NOMO-1 treated with dmso at 0.1 percent for 144 hours (cell line): ENCODE measurements around the gene RHOBTB3.

ENCODE experiments used
- DNase-seq: peaks from one replicate; lab custom pipeline; 2025; ENCODE audit not compliant: unreplicated experiment; lab: John Stamatoyannopoulos, UW

RHOBTB3 gene

DNA sequence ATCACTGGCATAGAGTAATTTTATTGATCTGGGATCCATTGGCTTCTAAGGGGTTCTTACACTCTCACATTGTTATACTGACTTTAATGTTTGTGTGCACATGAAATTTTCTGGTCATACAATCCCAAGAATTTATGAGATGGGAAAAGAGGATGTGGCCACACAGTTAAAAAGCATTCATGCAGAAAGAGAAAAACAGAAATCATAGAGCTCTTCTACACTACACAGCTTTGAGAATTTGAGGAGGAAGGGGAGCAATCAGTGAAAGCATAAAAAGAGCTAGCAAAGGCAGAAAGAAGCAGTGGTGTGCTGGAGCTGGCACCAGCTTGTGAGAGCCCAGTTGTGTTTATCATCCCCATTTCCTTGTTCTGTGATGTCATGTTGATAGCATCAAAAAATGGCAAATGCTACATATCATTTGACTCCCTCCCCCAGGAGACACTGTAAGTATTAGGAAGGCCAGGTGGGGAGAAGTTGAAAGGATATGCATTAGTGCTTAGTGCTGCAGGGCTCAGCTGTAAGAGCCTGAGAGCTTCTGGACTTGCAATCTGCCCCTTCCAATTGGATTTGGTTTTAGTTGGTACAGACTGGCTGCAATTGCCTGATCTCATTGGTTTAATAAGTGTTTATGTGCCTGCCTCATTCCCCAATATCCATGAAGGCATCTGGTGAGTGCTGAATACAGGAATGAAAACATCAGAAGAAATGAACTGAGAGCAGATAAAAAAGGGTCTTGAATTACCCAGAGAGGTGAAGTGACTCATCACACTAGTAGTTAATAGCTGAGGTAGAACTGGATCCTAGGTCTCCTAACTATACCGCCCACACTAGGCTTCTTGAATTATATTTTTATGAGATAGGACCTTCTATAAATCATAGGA lies 30.9 kb downstream of the RHOBTB3 start:
- no peak for DNase-seq

DNA sequence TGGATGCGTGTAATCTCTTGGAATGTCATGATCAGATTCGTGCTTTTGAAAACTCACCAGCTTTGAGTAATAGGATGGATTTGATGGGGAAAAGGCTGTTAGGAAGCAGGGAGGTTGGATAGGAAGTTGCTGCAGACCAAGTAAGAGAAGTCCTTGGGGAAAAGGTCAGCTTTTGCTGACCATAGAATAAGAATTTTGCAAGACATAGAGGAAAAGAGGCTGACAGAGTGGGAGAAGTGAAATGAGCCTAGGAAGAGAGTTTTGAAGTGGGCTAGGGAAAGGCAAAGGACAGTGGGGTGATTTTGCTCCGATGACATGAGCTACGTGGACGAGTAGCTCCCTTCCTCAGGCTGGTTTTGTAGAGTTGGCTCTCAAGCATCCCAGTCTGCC lies 31.5 kb downstream of the RHOBTB3 start:
- no peak for DNase-seq

DNA sequence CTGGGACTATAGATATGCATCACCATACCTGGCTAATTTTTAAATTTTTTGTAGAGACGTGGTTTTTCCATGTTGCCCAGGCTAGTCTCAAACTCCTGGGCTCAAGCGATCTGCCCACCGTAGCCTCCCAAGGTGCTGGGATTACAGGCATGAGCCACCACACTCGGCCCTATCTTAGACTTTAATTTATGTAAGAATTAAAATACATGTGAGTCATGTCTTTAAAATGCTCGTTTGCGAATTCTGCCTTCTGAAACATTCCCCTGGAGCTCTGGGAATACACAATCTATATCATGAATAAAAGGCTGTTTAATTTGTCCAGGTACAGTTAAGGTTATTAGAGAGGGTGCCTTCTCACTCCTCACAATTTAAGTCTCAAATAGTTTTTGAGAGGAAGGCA lies 32.8 kb downstream of the RHOBTB3 start:
- no peak for DNase-seq

DNA sequence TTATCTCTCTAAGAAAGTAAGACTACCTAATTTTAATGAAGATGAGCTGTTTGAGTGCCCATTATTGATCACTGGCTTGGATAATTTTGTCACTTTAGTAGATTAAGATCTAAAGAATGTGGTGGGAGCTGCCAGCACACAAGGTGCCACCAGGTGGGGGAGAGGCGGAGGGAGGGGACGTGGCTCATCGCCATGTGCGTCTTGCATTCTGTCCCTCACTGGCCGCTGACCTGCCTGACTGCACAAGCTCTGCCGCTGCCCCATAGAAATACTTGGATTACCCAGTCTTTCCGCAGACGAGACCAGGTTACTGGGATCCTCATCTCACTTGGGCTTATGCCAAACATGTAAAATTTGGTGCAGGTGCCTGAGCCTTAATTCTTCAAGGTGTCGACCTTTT lies 37.6 kb downstream of the RHOBTB3 start:
- no peak for DNase-seq

DNA sequence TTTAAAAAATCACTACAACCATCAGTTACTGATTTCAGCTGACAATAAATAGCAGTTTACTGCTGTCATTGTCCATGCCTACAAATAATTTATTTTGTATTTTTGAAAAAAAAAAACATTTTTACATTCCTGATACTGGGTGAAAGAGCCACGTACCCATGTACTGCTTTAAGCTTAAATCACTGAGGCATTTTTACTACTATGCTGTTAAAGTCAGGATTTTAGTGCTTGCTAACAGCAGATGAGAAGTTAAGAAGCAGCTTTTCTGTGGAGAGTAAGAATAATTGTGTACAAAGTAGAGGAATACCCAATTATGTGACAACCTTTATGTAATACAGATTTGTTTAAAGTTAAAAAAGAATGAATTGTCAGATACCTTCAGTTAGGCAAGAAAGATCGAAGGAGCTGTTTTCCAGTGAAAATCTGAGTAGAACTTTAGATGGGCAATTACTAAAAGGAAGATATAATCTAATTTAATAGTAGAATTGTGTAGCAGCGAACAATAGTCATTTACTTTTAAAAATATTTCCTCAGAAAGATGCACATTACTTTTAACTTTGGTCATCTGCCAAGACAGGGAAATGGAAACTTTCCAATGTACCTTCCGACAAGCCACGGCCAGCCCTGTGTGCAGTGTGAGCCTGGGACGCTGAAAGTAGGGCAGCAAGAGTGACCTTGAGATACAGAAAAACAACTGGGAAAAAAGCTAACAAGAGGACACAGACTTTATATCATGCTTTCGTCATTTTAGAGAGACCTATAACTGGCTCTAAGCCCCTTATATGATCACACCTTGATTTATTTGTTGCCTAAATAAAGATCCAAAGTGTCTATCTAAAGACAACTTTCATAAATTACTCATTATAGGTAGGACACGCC lies 39.9 kb downstream of the RHOBTB3 start:
- no peak for DNase-seq

DNA sequence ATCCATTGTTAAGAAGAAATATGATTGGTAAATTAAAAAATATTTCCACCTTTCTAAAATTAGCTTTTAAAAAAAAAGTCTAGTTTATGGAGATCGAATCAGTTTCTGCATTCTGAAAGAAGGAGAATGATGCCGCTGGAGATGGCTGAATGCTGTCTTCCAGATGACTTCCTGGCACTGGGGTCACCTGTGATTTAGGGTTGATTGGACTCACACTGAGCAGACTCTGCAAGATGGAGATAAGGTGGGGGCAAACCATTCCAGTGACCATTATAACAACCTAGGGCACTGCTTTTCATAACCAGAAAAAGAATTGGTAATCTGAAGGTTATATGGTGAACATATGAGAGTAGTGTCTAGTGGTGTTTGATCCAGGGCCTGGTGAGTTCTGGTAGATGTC lies 40.8 kb downstream of the RHOBTB3 start:
- DNase-seq: no peak

DNA sequence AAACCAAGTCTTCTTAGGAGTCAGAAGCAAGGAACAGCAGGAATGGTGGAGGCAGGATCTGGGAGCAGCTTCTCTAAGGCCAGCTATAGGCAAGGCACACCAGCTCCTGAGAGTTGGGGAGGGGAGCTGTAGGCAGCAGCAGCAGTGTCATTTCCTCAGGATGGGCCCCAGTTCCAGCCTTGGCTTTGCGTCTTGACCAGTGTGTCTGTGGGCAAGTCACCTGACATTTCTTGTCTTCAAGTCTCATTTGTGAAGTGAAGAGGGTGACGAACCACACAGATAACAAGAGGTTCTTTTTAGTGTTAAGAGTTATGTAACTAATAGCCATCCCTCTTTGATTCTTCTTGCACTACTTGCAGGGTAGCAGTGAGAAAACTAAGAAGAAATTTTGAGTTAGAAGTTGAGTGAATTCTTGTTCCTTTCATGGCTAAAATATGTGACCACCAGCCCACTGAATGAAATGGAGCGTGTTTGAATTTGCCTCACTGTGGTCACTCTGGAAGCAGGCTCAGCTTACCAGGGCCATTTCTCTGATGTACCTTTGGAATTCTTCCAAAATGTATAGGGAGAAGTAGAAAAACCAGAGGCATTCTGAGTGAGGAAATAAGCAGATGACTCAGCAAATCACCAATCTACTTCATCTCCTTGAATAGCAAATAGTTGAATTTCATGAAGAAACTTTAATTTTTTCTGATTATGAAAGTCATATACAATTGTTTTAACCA lies 42.4 kb downstream of the RHOBTB3 start:
- DNase-seq: no peak

DNA sequence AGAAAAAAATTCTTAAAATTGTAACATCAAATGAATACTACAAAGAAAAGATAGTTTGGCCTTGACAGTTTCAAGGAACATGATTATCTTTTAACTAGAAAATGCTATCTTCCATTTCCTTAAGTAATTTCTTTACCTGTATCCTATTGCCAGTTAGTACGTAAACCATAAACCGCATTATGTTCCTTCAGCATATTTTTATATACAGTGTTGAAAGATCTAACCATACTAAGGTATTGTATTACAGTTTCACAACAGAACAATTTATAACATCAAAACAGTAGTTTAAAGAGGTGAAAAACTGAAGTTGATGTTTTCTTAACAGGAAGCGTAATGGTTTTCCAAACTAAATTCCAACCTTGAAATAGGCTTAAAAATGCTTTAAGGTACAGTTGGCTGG lies 46.3 kb downstream of the RHOBTB3 start:
- no peak for DNase-seq

DNA sequence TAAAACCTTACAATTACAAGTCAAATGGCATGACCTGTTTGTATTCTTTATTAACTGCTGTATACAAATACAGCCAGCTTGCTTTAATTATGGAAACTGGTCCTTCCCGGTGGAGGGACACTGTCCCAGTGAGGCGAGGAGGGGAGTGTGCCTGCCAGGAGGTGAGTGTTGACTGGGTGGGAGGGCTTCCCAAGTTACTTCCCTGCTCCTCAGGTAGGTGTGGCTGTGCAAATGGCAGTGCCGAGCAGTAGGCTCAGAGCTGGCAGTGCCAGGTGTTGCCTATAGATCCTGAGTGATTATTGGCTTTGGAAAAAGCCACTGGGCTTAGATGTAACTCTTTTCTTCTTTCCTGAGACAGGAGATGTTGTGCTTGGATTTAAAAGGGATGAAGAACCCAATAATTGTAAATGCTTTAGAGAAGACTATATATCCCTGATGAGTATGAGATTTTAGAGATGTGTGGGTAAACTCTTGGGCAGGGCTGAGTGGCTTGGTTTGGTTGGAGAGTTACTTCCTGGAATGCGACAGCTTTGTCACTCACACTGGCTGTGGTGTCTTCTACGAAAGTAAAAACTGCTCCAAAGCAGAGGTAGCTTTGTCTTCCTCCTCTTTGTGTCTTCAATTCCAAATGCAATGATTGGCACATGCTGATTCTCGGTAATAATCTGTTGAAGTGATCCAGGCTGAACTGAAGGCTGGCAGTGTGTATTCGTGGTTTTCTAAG lies 47.7 kb downstream of the RHOBTB3 start:
- DNase-seq: no peak

DNA sequence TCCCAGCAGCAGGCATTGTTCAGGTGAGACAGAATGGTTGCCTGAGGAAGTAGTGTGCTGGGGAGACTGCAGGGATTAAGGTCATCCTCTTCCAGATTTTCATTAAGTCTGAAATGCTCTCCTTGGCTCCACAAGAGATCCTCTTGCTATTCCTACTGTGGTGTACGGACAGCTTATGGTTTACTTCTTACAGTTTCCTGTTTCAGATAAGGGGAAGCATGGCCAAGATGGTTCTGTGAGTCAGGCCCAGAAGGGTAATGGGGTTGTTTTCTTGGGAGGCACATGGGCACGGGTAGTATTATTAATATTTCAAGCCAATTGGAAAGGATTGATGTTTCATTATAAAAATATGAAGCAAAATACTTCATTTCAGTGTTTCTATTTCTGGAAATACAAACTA lies 48.5 kb downstream of the RHOBTB3 start:
- DNase-seq: no peak

DNA sequence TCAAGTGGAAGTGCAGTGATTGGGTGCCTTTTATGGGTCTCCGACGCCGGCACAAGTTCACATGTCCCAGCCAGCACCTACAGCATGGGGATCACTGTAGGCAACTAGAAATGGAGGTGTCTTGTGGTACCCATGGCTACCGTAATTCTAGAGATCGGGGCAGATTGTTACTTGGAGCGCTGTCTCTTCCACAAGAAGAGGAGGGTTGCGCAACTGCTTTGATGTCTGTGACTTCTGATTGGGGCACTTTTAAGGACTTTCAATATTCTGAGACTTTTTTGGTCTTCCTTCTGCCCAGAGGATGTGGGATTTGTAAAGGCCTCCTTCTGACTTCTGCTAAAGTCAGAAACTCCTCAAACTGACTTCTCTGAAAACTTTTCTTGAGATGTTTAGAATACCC lies 49.5 kb downstream of the RHOBTB3 start:
- no peak for DNase-seq

DNA sequence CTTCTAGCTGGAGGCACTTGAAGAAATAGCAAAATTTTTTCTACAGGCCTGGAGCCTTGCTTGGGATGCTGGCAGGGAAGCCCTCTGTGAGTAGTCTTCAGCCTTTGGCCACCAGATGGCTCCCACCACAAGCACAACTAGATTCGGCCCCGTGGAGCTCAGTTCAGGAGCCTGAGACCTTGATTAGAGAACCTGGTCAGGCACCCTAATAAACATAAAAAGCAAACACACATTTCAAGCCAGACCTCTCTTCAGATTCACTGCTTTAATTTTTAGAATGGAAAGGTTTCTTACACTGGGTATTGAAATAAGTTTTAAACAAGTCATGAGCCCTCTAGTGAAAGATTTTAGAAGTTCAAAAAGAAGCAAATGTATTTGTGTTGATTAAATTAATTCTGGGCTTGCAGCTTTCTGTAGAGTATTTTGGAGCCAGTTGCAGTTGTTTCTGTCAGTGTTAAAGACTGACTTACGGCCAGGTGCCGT lies 50.0 kb downstream of the RHOBTB3 start:
- peak; percentile 51 for DNase-seq

DNA sequence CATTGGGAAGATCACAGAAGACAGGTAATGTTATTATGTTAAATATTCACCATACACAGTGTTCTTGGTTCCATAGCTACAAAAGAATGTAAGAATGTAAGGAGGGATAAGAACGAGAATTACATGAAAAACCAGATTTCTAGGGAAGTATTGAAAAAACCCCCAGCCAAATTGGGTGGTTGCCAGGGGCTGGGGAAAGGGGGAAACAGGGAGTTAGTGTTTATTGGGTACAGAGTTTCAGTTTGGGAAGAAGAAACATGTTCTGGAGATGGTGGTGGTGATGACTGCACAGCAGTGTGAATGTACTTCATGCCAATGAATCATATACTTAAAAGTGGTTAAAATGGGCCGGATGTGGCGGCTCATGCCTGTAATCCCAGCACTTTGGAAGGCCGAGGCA lies 51.0 kb downstream of the RHOBTB3 start:
- no peak for DNase-seq

DNA sequence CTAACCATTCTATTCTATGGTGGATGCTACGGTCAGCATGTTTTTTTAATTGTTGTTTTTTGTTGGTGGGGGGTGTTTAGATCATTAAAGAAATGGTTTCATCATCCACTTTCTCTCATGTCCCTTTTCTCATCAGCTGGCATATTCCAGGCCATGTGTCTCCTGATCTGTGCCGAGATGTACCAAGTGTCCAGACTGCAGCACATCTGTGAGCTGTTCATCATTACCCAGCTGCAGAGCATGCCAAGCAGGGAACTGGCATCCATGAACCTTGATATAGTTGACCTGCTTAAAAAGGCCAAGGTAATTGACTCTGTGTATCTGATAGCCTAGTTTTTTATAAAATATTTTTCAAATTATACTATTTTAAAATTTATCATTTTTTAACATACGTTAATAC lies 52.5 kb downstream of the RHOBTB3 start:
- no peak for DNase-seq

DNA sequence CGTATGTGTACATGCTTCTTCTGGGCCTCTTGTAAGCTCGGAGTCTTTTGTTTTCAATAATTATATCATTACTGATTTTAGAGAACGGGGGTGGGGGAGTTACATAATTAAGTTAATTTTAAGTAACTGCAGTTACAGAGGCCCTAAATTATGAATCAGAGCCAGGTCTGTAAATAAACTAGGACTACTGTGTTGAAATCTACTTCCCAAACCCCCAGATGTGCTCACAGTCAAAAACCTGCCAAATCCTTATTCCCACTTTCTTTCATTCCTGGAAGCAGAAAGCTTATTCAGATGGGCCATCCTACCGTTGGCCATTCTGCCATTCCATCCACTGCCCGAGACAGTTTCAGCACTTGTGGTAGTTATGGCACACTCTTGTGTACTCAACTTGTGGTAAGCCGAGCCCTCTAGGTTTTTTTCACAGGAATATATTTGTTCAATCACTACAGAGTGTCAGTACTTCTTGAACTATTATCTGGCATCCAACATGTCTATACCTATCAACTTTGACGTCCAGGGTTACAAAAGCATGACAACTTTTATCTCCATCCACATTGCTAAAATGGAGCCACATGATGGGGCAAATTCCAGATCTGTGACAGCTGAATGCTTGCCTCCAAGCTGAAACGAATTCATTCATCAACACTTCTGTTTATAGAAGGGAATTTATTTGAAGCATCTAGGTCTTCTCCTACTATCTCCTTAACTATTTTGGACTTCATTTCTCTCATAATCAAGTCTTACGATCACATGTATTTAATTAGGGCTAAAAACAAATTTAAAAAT lies 53.6 kb downstream of the RHOBTB3 start:
- no peak for DNase-seq

DNA sequence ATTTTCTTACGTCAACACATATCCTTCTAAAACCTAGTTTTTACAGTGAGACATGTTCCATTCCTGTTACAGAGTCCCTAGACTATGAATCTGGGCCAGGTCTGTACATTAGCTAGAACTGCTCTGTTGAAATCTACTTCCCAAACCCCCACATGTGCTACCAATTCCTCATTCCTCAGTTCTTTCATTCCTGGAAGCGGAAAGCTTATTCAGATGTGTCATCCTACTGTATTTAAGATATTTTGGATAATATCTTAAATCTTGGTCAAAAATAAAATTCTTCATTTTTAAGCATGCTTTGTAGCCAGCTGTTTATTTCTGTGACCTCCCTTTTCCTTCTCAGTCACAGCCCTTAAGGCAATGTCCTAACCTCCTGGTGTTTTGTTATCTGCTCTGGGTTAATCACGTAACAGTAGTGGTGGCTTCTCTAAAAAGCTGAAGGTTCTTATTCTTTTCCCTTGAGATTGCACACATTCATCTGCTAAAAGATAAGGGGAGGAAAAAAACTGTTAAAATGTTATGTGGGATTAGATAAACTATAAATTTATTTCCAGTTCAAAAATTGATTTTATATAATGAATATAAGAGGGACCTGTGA lies 55.8 kb downstream of the RHOBTB3 start:
- DNase-seq: no peak

DNA sequence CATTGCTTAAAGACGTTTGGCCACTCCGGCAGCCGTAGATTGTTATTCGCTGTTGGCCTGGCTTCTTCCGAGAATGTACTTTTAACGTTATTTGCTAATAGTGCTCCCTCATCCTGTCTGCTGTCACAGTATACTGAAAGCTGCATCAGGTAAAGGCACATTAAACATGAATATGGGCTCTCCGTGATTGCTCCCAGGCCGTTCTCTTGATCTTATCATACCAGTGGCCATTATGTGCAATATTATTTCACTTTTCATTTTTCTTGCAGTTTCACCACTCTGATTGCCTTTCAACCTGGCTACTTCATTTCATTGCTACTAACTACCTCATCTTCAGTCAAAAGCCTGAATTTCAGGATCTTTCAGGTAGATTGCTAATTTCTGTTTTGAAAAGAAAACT lies 57.4 kb downstream of the RHOBTB3 start:
- DNase-seq: no peak

DNA sequence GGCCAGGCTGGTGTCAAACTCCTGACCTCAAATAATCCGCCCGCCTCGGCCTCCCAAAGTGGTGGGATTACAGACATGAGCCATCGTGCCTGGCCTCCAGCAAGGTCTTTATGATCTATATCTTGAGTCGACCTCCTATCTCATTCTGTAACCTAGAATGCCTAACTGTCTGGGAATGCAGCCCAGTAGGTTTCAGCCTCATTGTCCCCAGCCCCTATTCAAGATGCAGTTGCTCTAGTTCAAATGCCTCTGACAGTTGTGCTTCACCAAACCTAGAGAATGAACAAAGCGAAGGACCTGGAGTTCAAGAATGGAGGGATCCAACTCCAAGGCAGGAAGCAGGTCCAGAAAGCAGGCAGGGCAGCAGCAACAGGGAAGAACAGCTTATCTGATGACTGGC lies 60.6 kb downstream of the RHOBTB3 start:
- DNase-seq: no peak

DNA sequence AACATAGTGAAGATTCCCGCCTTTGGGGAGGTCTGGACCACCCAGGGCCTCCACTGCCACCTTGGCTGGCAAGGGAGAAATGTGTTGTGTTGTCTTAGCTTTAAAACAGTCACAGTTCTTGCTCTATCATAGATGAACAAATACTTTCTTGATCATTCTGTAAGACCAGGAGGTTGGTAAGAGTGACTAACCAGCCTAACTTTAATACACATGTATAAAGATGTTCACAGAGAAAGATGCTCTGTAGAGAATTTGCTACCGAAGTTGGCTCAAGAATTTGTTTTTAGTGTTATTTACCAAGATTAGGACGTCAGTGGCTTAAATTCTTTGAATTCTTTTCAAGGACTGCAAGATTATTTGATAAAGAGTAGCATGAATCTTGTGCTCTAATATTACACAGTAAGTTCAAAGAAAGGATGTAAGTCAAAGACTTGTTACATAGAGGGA lies 63.0 kb downstream of the RHOBTB3 start:
- no peak for DNase-seq
